SIG-M5 (cell line): ENCODE measurements around the gene AGAP2.

Source experiments
- DNase-seq: peaks from one replicate; lab custom pipeline; 2025; lab: John Stamatoyannopoulos, UW

The AGAP2 gene

DNA sequence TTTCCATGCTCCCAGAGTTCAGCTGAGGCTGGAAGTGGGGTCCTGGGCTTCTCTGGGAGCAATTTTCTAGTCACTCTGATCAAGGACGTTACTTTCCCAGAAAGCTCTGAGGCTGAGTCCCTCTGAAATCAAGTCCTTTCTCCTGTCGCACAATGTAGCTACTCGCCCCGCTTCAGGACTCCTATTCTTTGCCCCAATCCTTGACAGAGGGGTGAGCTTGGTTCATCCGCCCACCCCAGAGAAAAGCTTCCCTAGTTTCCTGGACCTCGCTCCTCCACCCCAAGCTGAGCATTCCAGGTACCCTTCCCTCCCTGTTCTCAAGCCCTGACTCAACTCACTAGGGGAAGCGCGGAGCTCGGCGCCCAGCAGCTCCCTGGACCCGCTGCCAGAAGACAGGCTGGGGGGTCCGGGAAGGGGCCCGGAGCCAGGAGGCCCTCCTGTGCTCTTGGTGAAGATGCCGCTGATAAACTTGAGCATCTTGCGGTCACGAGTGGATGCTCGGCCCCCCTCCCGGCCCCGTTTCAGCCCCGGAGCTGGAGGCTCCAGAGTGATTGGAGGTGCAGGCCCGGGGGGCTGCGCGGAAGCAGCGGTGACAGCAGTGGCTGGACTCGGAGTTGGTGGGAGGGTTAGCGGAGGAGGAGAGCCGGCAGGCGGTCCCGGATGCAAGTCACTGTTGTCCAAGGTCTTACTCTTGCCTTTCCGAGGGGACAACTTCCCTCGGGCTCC, 1.6 kb downstream of the AGAP2 start:
- DNase-seq: no peak

DNA sequence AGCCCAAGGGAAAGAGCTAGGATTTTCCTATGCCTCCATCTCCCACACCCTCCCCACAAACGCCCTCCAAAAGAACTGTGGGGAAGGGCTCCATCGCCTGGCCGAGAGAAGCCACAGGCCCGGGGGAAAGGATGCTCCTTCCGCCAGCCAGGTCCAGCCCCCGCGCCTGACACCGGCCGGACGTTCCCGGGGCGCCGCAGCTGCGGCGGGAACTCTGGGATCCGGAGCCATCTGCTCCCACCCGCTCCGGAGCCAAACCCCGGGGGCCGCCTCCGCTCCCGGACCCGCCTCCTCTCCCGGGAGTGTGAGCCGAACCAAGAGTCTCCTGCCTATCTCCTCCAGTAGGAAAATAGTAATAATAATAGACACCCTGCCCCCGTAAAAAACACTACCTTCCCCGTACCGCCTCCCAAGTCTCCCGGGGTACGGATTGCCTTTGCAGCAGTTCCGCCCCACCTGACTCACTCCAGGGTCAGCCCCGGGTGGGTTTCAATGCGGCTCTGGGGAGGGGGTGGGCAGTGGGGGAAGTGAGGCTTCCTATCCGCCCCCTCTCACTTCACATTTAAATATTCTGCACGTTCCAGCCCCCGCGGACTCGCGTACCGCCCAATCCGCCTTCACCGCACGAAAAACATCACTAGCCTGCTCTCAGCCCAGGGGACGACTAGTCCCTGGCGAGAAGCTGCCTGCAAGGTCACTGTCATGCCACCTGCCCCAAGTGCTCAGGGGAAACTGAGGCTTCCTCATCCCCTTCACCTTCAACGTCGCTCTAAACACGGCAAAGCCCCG, 2.4 kb downstream of the AGAP2 start:
- no peak for DNase-seq

DNA sequence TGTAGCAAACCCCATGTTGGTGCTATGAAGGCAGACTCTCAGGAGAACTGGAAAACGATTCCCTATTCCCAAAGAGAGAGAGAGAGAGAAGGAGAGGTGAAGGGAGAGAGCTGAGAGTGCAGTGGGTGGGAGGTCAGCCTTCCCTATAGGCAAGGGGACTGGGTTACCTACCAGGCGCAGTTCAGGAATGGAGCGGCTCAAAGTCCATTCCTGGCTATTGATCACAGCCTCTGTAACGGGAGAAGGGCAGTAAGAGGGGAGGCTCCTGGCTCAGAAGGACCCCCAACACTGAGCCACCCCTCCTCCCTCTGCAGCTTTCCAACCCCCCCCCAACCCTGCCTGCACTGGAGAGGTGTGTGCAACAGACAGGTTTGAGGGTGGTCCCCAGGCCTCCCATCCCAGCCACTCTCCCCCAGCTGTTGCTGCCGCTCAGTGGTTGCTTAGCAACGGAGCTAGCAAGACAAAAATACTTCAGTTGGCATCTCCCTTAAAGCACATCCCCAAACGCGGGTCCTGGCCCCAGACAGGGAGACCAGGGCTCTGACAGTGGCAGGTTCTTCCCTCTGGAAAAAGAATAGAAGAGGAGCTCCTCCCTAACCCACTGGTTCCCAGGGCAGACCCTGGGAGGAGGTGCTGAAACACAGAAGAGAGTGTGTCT, 3.2 kb downstream of the AGAP2 start:
- no peak for DNase-seq

DNA sequence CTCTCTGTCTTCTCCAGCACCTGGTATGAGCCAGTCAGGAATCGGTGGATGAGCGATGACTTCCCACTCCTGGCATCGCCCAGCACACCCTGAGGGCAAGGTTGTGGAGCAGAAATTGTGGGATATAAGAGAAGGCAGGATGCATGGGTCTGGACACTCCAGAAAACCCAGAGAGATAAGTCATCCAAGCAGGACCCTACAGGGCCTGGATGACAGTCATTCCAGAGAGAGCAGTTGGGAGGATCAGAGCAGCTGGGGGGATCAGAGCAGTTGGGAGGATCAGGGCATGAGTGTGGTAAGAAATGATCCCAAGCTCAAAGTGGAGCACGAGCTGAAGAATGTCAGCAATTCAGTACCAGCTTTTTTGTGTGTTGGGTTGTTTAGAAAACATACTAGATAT, 4.0 kb downstream of the AGAP2 start:
- DNase-seq: no peak

DNA sequence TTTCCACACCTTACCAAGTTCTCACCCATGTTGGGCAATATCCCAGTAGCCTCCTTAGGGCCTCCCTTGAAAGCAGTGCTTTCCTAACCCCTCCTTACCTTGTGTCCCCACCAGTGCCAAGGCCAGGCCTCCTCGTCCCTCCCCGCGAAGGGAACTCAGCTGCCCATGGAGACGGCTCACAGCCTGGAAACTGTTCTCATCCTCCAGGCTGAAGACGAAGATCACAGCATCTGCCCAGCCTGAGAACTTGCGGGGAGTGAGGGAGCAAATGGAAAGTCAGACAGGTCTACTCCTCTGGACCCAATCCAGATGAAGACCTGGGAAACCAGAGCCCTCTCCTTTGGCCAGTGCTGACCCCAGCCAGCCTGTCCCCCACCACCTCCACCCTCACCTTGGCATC, 4.6 kb downstream of the AGAP2 start:
- DNase-seq: no peak

DNA sequence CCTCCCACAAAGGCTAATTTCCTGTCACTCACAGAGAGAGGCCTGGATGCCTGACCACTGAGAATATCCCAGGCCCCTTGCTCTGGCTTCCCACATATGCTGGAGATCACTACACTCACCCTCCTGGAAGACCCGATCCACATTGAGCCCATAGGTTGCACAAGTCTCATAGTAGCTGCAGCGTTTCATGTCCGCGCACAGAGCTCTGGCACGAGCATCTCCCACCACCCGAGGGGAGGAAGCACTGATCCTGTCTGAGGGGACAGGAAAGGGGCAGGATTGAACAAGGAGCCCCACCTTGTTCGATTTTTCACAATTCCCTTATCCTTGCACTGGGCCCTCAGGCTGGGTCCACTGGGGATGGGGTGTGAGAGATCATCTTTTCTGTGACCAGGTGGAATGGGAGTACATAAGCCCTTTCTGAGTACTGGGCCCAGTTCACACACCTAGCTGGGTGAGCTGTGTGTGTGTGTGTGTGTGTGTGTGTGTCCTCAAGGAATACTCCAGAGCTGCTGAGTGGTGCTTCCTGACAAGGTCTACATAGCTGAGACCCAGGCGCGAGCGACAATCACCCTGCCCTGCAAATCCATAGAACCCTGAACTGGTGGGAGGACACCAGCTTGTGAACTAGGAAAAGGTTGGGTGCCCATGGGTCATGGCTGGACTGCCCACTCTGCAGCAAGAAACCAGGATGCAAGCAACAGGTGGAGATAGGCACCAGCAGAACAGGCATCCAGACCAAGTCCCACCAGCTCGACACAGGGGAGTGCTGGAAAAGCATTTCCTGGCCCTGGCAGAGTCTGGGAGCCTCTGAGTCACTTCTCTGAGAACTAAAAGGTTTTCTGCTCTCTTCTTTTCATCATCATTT, 5.6 kb downstream of the AGAP2 start:
- DNase-seq: no peak

DNA sequence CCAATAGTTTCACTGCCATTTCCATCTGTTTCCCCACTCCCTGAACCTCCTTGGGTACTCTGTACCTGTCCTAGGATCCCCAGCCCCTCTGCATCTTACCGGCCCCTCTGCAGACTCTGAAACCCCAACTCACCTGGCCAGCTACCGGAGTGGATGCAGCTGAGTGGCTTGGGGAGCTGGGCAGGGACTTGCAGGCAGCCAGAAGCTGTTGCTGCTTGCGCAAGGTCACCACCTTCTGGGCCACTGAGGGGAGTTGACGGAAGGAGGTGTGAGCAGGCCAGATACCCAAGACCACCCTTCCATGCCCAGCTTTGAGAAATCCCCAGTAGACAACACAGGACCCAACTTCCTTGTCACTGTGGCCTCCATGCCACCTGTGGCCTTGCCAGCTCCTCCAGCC, 6.3 kb downstream of the AGAP2 start:
- DNase-seq: no peak

DNA sequence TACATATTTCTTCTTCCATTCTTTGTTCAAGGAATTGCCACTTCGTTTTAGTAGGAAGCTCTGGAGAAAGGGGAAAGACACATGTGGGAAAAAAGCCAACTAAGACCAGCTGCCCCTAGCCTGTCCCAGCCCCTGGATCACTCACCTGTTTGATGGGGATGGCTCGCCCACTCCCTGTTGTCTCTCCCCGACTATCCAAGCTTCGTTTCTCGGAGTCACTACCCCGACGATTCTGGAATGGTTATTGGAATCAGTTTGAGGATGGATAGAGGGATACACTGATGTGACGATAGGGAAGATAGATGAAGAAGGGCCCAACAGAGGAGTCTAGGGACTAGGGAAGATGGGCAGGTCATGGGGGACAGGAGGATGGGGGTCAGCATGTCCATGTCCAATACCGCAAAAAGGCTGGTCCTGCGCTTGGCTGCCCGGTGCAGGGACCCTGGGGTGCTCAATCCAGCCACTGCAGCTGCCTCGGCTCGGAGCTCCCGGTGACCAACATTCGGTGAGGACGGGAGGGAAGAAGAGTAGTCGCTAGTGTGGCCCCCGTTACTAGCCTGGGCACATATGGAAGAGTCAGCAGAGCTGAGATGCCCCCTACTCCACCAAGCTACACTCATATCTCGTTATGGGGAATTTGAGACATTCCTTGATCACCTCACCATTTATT, 7.0 kb downstream of the AGAP2 start:
- no peak for DNase-seq

DNA sequence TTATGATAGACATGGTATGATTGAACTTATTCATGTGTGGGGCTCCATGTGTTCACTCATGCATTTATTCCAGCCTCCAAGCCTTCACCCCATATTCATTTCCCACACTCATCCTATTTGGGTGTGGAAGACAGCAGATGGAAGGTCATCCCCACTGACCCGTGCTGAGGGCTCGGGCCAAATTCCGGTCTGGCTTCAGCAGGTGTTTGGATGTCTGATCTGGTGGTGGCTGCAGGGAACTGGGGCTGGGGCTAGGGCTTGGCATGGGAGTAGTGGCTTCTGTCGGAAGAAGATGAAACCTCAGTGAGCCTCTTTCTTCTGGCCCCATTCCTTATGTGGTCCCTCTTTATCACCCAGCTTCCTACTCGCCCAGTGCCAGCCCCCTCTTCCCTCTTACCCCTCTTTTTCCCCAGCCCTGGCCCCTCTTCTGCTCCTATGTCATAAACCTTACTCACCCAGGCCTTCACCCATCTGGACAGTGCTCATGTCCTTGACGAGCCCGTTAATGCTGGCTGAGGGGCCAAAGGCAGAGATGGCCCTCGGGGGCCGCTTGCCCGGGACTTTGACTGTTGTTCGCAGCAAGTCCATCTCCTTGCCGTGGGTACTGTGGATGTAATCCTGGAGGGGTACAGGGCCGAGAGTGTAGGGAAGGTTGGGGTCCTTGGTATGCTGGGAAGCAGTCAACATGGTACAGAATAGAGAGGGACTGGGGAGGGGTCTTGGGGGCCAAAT, 8.0 kb downstream of the AGAP2 start:
- no peak for DNase-seq

DNA sequence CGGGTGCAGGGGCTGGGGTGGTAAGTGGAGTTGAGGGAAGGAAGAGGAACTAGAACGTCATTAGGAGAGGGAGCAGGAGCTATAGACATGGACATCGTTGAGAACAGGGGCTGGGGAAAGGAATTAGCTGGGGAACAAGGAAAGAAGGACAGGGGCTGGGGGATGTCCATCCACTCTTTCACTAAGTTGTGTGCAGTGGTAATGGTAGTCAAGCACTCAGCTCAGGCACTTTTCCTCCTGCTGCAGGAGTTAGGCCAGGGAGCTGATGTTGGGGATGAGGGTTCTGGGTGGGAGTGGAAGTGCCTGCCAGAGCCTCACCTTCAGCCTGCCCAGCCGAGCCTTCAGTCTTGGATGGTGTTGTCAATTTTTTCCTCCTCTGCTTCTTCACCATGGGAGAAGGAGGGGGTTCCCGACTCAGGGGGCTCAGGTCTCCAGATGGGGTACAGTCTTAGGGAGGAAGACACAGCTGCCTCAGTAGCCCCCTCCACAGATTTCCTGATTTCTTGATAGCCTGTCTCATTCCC, 9.2 kb downstream of the AGAP2 start:
- no peak for DNase-seq

DNA sequence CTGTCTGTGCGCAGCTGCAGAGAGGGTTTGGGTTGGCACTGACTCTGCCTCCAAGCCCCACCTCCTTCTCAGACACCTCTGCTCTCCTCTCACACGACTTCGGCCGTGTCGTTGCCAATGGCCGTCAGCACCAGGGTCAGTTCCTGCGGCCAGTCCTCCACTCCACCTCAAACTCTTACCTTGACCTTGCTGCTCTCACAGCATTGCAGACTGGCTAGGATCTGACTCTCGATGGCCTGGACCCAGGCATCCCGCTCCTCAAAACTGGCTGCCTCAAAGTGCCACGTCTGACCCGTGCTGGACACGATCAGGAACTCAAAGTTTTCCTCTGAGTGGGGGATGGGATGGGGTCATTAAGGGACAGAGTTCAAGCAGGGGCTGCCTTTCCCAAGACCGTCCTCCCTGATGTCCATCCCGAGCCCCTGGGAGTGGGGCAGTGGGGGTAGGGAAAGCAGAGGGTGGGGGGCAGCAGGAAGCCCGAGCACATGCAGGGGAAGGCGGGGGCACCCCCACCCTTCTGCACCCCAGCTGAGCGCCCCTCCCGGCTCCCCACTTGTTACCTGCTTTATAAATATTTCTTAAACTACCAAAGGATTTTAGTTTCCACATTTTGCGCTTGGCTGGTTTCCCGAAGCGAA, 10.7 kb downstream of the AGAP2 start:
- no peak for DNase-seq

DNA sequence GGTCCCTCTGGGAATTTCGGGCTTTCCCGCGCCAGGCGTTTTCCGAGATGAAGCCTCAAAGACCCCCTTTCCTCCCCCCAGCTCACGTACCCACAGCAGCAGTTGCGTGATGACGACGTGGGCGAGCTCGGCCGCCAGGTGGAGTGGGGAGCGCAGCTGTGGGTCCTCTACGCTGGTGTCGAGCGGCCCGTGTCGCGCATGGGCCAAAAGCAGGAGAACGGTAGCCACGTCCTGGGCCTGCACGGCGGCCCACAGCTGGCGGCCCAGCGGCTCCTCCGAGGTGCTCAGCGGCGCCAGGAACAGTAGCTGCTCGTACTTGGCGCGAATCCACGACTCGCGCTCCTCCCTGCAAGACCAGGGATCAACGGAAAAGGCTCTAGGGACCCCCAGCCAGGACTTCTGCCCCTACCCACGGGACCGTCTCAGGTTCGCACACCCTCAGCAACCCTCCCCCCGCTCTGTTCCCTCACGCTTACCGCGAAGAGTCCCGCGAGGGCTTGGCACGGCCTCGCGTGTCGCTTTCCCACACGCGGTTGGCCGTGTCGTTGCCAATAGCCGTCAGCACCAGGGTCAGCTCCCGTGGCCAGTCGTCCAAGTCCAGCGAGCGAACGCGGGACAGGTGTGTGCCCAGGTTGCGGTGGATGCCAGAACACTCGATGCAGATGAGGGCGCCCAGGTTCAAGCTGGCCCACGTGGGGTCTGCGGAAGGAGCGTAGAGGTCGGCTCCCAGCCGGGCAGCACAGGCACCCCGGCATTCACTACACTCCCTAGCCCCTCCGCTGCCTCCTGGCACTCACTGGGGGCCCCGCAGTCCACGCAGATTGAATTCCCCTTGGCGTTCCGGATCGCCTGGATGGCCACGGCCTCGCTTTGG, 11.4 kb downstream of the AGAP2 start:
- DNase-seq: no peak

DNA sequence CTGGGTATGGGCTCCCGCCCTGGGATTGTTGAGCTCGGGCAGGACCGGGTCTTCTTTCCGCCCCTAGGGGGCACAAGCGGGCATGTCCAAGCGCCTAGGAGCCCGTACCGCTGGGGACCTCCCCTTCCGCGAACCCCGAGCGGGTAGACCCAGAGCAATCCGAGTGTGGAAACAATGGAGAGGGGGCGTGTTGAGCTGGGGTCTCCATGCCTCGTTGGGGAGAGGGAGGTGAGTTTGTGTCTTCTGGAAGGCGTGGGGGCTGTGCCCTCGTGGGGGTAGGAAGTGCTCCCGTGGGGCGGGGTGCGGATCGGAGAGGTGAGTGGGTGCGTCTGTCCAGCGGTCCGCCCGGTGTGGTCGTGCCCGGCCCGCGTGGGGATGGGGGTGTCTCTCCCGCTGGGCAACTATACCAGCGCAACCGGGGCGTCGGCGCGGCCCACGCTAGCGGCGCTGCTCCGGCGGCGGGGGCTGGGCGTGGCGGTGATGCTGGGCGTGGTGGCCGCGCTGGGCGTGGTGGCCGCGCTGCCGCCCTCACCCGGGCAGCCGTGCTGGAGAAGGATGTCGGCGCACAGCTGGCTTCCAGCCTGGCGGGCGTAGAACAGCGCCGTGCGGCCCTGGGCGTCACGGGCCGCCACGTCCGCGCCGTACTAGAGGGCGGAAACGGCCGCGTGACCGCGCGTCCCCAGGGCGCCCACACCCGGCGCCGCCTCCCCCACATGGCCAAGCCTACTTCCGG, 12.2 kb downstream of the AGAP2 start:
- no peak for DNase-seq

DNA sequence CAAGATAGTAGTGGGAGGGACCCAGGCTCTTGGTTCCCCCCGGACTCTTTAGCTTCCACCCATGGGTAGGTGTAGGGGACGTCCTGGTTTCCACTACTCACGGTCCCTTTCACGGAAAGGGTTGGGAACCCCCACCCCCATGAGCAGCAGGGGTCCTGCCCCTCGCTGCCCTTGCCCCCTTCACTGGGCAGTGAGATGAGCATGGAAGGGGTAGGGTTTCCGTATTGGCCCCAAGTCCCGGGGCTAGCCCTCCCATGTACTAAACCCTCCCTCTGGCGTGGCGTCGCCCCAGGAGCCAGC, 12.7 kb downstream of the AGAP2 start:
- DNase-seq: no peak

DNA sequence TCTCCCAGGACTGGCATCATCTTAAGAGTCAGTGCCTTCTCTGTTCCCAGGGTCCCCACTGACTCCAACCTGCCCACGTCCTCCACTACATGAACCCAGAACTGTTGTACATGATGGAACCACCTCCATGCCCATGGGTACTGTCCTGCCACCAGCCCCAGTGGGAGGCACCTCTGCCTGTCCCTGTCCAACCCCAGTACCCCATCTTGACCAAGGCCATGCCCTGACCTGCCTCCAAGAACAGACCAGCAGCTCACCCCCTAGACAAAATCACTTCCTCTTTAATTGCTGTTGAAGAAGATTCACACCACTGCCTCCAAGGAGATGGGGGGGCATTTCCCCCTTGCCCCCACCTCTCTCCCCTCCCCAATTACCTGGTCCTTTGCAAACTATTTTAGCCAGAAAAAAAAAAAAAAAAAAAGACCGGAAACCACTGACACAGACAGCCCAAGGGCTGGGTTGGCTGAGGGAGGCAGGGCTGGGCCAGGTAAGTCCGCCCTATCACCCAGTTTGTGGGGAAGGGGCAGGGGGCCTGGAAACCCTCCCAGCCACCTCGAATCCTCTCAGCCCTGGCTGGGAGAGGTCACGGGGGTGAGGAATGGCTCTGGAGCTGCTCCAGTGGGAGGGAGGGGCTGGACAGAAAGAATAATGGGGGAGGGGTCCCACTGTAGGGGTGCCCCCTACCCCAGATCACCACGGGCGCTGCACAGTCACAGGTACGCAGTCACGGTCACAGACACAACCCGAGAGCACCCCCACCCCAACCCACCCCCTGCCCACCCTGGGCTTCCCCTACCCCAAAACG, 13.4 kb downstream of the AGAP2 start:
- no peak for DNase-seq

DNA sequence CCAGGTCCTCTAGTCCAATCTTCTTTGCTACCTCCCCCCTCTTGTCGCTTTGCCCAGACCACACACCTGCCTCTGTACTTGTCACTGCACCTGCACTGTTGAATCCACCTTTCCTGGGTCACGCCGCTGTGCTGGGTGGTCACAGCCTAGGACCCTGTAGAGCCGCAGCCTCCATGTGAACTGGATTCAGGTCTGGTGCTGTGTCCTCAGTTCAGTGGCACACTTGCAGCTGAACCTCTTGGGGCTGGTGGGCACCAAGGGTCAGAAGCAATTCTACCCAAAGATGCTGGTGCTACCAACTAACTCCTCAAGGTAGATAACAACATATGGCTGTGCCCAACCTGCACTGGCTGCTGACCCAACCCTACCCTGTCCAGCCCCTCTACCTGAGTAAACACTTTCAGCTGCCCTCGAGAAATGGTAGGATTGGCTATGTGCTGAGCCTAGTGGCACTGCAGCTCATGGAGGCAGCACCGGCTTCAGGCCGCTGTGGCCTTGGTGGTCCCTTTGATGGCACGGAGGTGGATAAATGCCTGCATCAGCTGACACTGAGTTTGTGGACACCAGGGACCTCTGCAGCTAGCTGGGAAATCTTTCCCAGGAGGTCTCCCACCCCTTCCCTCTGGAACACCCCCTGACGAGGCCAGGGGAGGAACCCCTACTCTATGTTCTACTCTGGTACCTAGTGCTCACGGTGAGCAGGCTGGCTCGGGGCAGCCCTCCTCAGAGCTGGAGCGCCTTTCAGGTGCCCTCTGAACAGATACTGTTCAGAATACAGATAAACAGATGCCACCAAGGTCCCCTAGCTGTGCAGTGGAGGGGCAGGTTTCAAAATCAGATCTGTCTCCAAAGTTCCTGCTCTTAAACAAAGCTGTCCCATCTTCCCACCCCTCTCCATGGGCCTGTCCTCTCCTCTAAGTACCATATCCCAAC, 14.3 kb downstream of the AGAP2 start:
- no peak for DNase-seq

DNA sequence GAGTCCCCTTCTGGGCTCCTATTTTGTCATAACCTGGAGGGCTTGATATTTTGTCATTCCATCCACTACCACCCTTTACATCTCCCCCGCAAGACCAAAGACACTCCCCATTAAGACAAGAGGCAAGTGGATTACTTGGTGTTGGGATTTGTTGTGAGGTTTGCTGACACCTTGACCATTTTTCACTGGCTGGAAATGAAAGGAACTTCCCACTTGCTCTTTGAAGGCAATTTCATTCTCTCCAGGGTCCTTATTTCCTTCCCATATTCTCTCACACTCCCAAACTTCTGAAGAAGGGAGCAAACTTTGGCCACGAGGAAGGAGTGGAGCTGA, 14.9 kb downstream of the AGAP2 start:
- DNase-seq: no peak
